GM10847 (cell line): Measurements from ENCODE around the gene IRAK2.

Source experiments
- POLR2A ChIP-seq: IDR thresholded peaks from 2 replicates; pipeline ENCODE4 v1.6.1; 2011; ENCODE audit not compliant: insufficient read length; ENCODE audit errors: extremely low read depth

The IRAK2 gene

GRCh38 chr3:10150987-10151386, 13.7 kb upstream of the IRAK2 start:
- no peak for TF ChIP-seq POLR2A

- no peak for TF ChIP-seq POLR2A
These were observed 10.2 kb upstream of the IRAK2 start for GRCh38 chr3:10154335-10155122.

DNA sequence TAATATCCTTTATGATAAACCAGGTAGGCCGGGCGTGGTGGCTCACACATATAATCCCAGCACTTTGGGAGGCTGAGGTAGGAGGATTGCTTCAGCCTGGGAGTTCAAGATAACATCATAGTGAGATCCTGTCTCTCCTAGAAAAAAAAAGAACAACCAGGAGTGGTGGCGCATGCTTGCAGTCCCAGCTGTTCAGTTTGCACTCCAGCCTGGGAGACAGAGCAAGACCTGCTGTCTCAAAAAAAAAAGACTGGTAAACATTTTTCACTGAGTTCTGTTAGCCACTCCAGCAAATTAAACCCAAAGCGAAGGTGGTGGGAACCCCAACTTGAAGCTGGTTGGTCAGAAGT, 9.6 kb upstream of the IRAK2 start:
- TF ChIP-seq POLR2A = no peak

GRCh38 chr3:10155658-10156057, 9.1 kb upstream of the IRAK2 start:
- TF ChIP-seq POLR2A = no peak

DNA sequence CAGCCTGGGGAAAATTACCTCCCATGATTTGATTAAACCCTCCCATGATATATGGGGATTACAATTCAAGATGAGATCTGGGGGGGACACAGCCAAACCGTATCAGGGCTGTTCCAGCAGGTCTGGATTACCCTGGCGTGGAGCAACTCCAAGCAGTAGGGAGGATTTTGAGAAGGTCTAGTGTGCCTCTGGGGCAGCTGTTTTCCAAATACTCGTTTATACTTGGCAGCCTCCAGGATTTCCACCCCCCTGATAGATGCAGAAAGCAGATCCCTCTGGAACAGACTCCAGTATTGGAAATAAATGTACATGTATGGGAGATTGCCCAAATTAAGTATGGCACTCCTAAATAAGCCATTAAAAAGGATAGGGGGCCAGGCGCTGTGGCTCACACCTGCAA, 7.7 kb upstream of the IRAK2 start:
- TF ChIP-seq POLR2A = no peak

GRCh38 chr3:10160346-10160745, 4.4 kb upstream of the IRAK2 start:
- no peak for TF ChIP-seq POLR2A

DNA sequence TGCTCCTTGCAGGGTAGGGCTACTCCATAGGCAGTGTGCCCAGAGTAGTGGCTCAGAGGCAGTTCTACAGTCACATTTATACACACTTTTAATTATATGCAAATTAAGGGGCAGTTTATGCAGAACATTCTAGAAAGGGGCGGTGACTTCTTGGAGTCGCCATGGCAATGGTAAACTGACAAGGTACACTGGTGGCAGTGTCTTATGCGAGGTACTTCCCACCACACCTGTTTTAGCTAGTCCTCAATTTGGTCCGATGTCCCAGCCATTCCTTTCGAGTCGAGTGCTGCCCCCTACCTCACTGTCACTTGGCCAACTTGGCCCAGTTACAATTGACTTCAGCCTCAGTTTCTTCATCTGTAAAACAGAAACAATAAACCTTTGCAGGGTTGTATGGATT, 3.8 kb upstream of the IRAK2 start:
- no peak for TF ChIP-seq POLR2A

DNA sequence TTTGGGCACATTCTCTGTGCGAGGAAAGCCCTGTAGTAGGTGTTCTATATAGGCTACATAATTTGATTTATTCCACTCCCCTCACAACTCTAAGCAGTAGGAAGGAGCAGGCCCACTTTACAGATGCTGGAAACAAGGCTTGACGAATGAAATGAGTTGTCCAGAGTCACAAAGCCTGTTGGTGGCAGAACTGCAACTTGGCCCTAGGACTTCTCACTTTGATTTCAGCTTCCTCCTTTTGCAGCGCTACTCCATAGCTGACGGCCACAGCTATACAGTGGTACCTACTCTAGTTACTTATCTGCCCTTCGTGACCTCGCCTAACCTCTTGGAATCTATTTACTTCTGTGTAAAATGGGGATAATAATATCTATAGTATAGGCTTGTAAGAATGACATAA, 2.5 kb upstream of the IRAK2 start:
- no peak for TF ChIP-seq POLR2A

- TF ChIP-seq POLR2A = no peak
These were observed 1.5 kb downstream of the IRAK2 start for GRCh38 chr3:10166213-10166604.

DNA sequence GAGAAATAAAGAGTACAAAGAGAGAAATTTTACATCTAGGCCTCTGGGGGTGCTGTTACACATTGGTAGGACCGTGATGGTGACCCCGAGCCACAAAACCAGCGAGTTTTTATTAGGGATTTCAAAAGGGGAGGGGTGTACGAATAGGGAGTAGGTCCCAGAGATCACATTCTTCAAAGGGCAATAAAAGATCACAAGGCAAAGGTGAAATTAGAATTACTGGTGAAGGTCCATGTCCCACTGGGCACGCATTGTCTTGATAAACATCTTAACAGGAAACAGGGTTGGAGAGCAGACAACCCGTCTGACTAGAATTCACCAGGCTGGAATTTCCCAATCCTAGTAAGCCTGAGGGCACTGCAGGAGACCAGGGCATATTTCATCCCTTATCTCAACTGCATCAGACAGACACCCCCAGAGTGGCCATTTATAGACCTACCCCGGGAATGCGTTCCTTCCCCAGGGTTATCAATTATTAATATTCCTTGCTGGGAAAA, 4.3 kb downstream of the IRAK2 start:
- no peak for TF ChIP-seq POLR2A

DNA sequence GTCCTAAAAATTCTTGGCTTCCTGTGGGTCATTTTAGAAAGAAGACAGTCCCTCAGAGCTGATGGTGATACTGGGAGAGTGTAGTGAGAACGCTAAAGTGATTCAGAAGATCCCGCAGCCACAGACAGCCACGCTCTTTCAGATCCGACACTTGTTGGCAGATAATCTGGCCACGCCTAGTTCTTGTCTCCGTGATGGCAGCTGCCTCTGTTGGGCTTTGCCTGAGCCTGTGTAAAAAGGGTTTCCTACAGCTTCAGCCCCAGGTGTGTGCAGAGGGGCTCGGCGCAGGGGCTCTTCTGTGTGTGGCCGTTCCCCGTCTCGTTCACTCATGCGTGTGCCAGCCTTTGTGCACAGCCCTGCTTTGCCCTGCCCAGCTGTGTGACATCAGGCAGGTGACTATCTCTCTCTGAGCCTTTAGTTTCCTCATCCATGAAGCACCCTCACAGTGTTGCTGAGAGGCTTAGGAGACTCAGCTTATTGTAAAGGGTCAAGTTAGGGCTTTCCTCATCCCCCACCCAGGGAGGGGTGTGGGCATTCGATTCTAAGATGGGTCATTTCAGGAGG, 6.3 kb downstream of the IRAK2 start:
- TF ChIP-seq POLR2A = no peak

- TF ChIP-seq POLR2A = no peak
These were observed 8.6 kb downstream of the IRAK2 start for GRCh38 chr3:10173095-10173925.

DNA sequence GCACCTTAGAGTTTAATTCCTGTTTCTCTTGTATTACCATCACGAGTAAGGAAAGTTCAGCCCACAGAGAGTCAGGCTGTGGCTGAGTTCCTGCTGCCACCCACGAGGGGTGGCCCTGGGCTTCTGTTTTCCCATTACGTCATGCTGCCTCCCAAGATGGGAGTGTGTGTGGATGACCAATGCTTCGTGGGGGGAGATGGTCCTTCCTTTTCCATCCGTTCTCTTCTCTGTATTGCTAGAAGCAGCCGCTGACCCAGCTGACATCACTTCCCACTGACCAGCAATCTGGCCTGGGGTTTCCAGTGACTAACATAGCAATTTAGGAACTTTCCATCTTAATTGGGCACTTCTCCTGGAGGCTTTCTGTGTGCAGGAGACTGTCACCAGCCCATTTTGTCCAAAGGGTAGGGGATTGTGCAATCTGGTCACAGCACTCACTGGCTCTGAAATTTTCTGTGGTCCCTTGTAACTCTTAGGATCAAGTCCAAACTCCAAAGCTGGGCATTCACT, 9.3 kb downstream of the IRAK2 start:
- TF ChIP-seq POLR2A = no peak

DNA sequence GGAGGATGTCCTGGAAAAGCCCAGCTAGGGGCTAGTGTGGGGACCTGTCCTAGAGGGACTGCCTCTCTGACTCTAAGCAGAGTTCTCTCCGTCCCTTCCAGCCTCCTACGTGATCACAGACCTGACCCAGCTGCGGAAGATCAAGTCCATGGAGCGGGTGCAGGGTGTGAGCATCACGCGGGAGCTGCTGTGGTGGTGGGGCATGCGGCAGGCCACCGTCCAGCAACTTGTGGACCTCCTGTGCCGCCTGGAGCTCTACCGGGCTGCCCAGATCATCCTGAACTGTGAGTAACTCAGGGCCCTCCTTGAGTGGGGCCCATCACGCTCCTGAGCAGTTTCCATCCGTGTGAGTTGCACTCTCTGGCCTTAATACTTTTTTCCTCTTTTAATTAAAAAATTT, 13.0 kb downstream of the IRAK2 start:
- no peak for TF ChIP-seq POLR2A

DNA sequence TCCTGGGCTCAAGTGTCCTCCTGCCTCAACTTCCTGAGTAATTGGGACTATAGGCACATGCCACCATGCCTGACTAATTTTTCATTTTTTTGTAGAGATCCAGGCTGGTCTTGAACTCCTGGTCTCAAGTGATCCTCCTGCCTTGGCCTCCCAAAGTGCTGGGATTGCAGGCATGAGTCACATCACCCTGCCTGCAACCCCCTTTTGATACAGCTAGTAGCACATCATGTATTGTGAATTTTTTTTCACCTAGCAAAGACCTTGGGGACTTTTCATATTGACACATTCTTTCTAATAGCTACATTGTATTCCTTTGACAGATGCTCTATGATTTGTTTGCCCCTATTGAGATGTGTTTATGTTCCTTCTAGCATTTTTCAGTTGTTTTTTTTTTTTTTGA, 14.2 kb downstream of the IRAK2 start:
- no peak for TF ChIP-seq POLR2A

GRCh38 chr3:10180289-10180688, 15.6 kb downstream of the IRAK2 start:
- no peak for TF ChIP-seq POLR2A
